ENCODE results near the gene RILPL1.

RILPL1 gene

DNA sequence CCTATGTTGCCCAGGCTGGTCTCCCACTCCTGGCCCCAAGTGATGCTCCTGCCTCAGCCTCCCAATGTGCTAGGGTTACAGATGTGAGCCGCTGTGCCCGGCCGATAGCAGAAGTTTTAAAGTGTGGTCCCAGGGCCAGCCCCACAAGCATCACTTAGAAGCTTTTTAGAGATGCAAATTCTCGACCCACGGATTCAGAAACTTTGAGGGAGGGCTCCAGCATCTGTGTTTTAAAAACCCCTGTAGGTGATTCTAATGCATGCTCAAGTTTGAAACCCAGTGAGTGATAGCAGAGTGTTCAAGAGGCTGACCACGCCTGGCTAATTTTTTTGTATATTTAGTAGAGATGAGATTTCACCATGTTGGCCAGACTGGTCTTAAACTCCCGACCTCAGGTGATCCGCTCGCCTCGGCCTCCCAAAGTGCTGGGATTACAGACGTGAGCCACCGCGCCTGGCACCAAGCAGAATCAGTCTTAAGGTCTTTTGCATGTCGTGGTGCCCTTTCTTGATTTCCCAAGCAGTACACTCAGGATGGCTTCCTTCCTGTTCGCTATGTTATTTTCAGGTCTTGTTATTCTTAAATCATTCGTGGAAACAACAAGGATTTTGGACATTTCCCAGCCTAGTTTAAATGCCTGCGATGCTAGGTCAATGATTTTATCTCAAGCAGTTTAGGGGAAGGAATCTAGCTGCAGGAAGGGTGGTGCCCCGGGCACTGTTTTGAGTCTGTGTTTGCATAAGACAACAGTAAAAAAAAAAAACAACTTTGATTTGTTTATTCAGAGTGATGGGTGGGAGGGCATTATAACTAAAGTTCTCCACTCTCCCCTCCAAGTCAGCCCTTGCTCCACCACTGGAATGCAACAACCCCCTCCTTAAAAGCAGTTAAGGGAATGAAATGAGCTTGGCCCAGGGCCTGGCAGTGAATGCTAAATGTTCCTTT lies 87.9 kb downstream of the RILPL1 start:
- Histone ChIP-seq H3K4me1 (ENCODE audit: insufficient read depth, insufficient read length) (peaks cover 2% of the 10 kb centered on the region), H3K9me3 (ENCODE audit: insufficient read depth, low read length) (no peaks in the 10 kb centered on the region), H3K36me3 (ENCODE audit: insufficient read depth, insufficient read length, low read length) (no peaks in the 10 kb centered on the region), H3K4me3 (ENCODE audit: insufficient read length, low read depth) (no peak overlapping the region), H3K9ac (ENCODE audit: insufficient read length, low read depth) (no peak overlapping the region), H3K27me3 (ENCODE audit: insufficient read depth, insufficient read length) (no peaks in the 10 kb centered on the region)
- peak; percentile 33 for DNase-seq (ENCODE audit: low read depth, low spot score)
- no peak for TF ChIP-seq YY1 (IDR thresholded peaks at IDR 0.05; ENCODE audit: insufficient read depth, insufficient read length)
- TF ChIP-seq SUZ12 (IDR thresholded peaks at IDR 0.05; ENCODE audit: extremely low read depth, insufficient read depth, insufficient read length): no peak
- no peak for TF ChIP-seq ZNF274 (IDR thresholded peaks at IDR 0.05; ENCODE audit: low read depth, low read length)

DNA sequence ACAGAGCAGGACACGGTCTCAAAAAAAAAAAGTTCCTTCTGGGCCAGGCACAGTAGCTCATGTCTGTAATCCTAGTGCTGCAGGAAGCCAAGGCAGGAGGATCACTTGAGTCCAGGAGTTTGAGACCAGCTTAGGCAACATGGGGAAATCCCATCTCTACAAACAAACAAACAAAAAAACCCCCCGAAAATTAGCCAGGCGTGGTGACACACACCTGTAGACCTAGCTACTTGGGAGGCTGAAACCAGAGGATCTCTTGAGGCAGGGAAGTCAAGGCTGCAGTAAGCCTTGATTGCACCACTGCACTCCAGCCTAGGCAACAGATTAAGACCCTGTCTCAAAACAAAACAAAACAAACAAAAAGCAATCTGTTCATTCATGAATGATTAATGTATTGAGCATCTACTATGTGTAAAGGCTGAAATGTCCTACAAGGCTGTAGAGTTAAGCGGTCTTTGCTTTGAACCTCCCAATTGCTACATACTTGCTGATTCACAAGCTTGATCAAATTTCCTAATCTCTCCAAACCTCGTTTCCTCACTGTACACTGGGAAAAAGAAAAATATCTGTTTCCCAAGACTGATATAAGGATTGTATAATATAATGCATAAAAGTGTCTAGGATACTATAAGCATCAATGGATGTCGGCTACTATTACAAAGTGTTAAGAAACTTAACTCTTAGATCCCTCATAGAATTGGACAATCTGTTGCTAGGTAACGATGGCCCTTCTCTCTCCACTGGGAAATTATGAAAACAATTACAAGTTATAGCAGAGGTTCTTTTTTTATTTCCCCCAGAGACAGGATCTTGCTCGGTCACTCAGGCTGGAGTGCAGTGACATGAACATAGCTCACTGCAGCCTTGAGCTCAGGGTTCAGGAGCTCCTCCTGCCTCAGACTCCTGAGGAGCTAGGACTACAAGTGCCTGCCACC lies 89.2 kb downstream of the RILPL1 start:
- H3K9me3 ChIP-seq (ENCODE audit: insufficient read depth, low read length): no peaks in the 10 kb centered on the region
- H3K27me3 ChIP-seq (ENCODE audit: insufficient read depth, insufficient read length): no peaks in the 10 kb centered on the region
- H3K4me1 ChIP-seq (ENCODE audit: insufficient read depth, insufficient read length): peaks cover 2% of the 10 kb centered on the region
- H3K4me3 ChIP-seq (ENCODE audit: insufficient read length, low read depth): no peak overlapping the region
- H3K36me3 ChIP-seq (ENCODE audit: insufficient read depth, insufficient read length, low read length): no peaks in the 10 kb centered on the region
- TF ChIP-seq ZNF274 (IDR thresholded peaks at IDR 0.05; ENCODE audit: low read depth, low read length) (no peak), SUZ12 (IDR thresholded peaks at IDR 0.05; ENCODE audit: extremely low read depth, insufficient read depth, insufficient read length) (no peak), YY1 (IDR thresholded peaks at IDR 0.05; ENCODE audit: insufficient read depth, insufficient read length) (no peak)
- H3K9ac ChIP-seq (ENCODE audit: insufficient read length, low read depth): no peak overlapping the region
- DNase-seq (ENCODE audit: low read depth, low spot score): no peak

- TF ChIP-seq ZNF274 (IDR thresholded peaks at IDR 0.05; ENCODE audit: low read depth, low read length): no peak
- TF ChIP-seq YY1 (IDR thresholded peaks at IDR 0.05; ENCODE audit: insufficient read depth, insufficient read length): no peak
- no peak for TF ChIP-seq SUZ12 (IDR thresholded peaks at IDR 0.05; ENCODE audit: extremely low read depth, insufficient read depth, insufficient read length)
- Histone ChIP-seq H3K4me3 (ENCODE audit: insufficient read length, low read depth) (no peak overlapping the region), H3K9me3 (ENCODE audit: insufficient read depth, low read length) (no peaks in the 10 kb centered on the region), H3K27me3 (ENCODE audit: insufficient read depth, insufficient read length) (peaks cover 2% of the 10 kb centered on the region), H3K36me3 (ENCODE audit: insufficient read depth, insufficient read length, low read length) (no peaks in the 10 kb centered on the region), H3K4me1 (ENCODE audit: insufficient read depth, insufficient read length) (peaks cover 2% of the 10 kb centered on the region), H3K9ac (ENCODE audit: insufficient read length, low read depth) (no peak overlapping the region)
- DNase-seq (ENCODE audit: low read depth, low spot score): no peak
Measured at GRCh38 chr12:123442774-123443173, 90.7 kb downstream of the RILPL1 start.

GRCh38 chr12:123441523-123442164 lies 91.9 kb downstream of the RILPL1 start:
- H3K4me3 ChIP-seq (ENCODE audit: insufficient read length, low read depth): no peak overlapping the region
- no peak for DNase-seq (ENCODE audit: low read depth, low spot score)
- peaks cover 10% of the 10 kb centered on the region for H3K27me3 ChIP-seq (ENCODE audit: insufficient read depth, insufficient read length)
- H3K9ac ChIP-seq (ENCODE audit: insufficient read length, low read depth): no peak overlapping the region
- no peaks in the 10 kb centered on the region for H3K9me3 ChIP-seq (ENCODE audit: insufficient read depth, low read length)
- TF ChIP-seq YY1 (IDR thresholded peaks at IDR 0.05; ENCODE audit: insufficient read depth, insufficient read length) (no peak), SUZ12 (IDR thresholded peaks at IDR 0.05; ENCODE audit: extremely low read depth, insufficient read depth, insufficient read length) (no peak), ZNF274 (IDR thresholded peaks at IDR 0.05; ENCODE audit: low read depth, low read length) (no peak)
- H3K4me1 ChIP-seq (ENCODE audit: insufficient read depth, insufficient read length): peaks cover 2% of the 10 kb centered on the region
- H3K36me3 ChIP-seq (ENCODE audit: insufficient read depth, insufficient read length, low read length): no peaks in the 10 kb centered on the region

- TF ChIP-seq YY1 (IDR thresholded peaks at IDR 0.05; ENCODE audit: insufficient read depth, insufficient read length) (no peak), SUZ12 (IDR thresholded peaks at IDR 0.05; ENCODE audit: extremely low read depth, insufficient read depth, insufficient read length) (no peak), ZNF274 (IDR thresholded peaks at IDR 0.05; ENCODE audit: low read depth, low read length) (no peak)
- peak; percentile 35 for DNase-seq (ENCODE audit: low read depth, low spot score)
- H3K27me3 ChIP-seq (ENCODE audit: insufficient read depth, insufficient read length): peaks cover 22% of the 10 kb centered on the region
- no peaks in the 10 kb centered on the region for H3K4me1 ChIP-seq (ENCODE audit: insufficient read depth, insufficient read length)
- no peaks in the 10 kb centered on the region for H3K36me3 ChIP-seq (ENCODE audit: insufficient read depth, insufficient read length, low read length)
- H3K4me3 ChIP-seq (ENCODE audit: insufficient read length, low read depth): peak within 1 kb of the TSS; percentile 78
- peak within 1 kb of the TSS; percentile 77 for H3K9ac ChIP-seq (ENCODE audit: insufficient read length, low read depth)
- H3K9me3 ChIP-seq (ENCODE audit: insufficient read depth, low read length): no peaks in the 10 kb centered on the region
Measured at GRCh38 chr12:123436017-123436964, 97.2 kb downstream of the RILPL1 start, which contains the start of gene RILPL2. Gene RILPL2, minus strand, starts transcription at chr12:123436684. Its CDS starts 264 bp downstream, at chr12:123436420.

DNA sequence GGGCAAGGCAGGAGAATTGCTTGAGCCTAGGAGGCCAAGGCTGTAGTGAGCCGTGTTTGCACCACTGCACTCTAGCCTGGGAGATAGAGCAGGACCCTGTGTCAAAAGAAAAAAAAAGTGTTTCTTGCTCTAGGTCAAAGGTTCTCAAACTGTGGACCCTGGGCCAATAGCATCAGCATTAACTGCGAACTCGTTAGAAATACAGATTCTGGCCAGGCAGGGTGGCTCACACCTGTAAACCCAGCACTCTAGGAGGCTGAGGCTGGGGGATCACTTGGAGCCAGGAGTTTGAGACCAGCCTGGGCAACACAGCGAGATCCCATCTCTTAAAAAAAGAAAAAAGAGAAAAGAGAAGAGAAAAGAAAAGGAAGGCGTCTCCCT lies 97.9 kb downstream of the RILPL1 start:
- Histone ChIP-seq H3K9ac (ENCODE audit: insufficient read length, low read depth) (peak overlapping the region; percentile 77), H3K4me3 (ENCODE audit: insufficient read length, low read depth) (peak overlapping the region; percentile 78), H3K36me3 (ENCODE audit: insufficient read depth, insufficient read length, low read length) (no peaks in the 10 kb centered on the region), H3K27me3 (ENCODE audit: insufficient read depth, insufficient read length) (peaks cover 22% of the 10 kb centered on the region), H3K4me1 (ENCODE audit: insufficient read depth, insufficient read length) (no peaks in the 10 kb centered on the region), H3K9me3 (ENCODE audit: insufficient read depth, low read length) (no peaks in the 10 kb centered on the region)
- no peak for TF ChIP-seq ZNF274 (IDR thresholded peaks at IDR 0.05; ENCODE audit: low read depth, low read length)
- no peak for DNase-seq (ENCODE audit: low read depth, low spot score)
